ENCODE results near the gene CD101.
"Not testable (repeated sequence)": the region's sequence is repeated elsewhere in the genome, so short reads cannot be mapped to it uniquely, and the experiment has no call there.

CD101 gene

DNA sequence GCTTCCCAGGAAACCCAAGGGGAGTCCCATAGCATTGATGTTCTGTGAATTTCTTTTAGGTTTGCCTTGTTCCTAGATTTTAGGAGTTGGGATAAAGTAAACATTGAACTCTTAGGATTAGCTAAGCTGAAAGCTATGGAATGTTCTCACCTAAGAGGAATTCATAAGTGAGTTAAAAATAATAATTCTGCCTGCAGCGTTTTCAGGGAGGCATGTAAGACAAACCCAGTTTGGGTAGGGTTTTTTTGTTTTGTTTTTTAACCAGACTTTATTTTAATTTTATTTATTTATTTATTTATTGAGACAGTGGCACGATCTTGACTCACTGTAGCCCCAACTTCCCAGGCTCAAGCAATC, 28.9 kb upstream of the CD101 start:
- TF ChIP-seq ZNF274 (IDR thresholded peaks at IDR 0.05; ENCODE audit: low read depth, low read length): no peak
- TF ChIP-seq SUZ12 (IDR thresholded peaks at IDR 0.05; ENCODE audit: extremely low read depth, insufficient read depth, insufficient read length): no peak
- TF ChIP-seq YY1 (IDR thresholded peaks at IDR 0.05; ENCODE audit: insufficient read depth, insufficient read length): no peak
- Histone ChIP-seq H3K9me3 (ENCODE audit: insufficient read depth, low read length) (peaks cover 36% of the 10 kb centered on the region), H3K4me1 (ENCODE audit: insufficient read depth, insufficient read length) (no peaks in the 10 kb centered on the region), H3K27me3 (ENCODE audit: insufficient read depth, insufficient read length) (no peaks in the 10 kb centered on the region), H3K36me3 (ENCODE audit: insufficient read depth, insufficient read length, low read length) (peaks cover 25% of the 10 kb centered on the region), H3K4me3 (ENCODE audit: insufficient read length, low read depth) (no peak overlapping the region), H3K9ac (ENCODE audit: insufficient read length, low read depth) (no peak overlapping the region)
- DNase-seq (ENCODE audit: low read depth, low spot score): no peak

- H3K9ac ChIP-seq (ENCODE audit: insufficient read length, low read depth): not testable (repeated sequence)
Observed at GRCh38 chr1:116980309-116980708, 21.3 kb upstream of the CD101 start.

GRCh38 chr1:116981521-116982037, 20.0 kb upstream of the CD101 start:
- DNase-seq (ENCODE audit: low read depth, low spot score): no peak
- no peaks in the 10 kb centered on the region for H3K27me3 ChIP-seq (ENCODE audit: insufficient read depth, insufficient read length)
- TF ChIP-seq ZNF274 (IDR thresholded peaks at IDR 0.05; ENCODE audit: low read depth, low read length) (no peak), SUZ12 (IDR thresholded peaks at IDR 0.05; ENCODE audit: extremely low read depth, insufficient read depth, insufficient read length) (no peak), YY1 (IDR thresholded peaks at IDR 0.05; ENCODE audit: insufficient read depth, insufficient read length) (no peak)
- H3K4me3 ChIP-seq (ENCODE audit: insufficient read length, low read depth): no peak overlapping the region
- H3K9me3 ChIP-seq (ENCODE audit: insufficient read depth, low read length): no peaks in the 10 kb centered on the region
- no peaks in the 10 kb centered on the region for H3K4me1 ChIP-seq (ENCODE audit: insufficient read depth, insufficient read length)
- H3K36me3 ChIP-seq (ENCODE audit: insufficient read depth, insufficient read length, low read length): peaks cover 28% of the 10 kb centered on the region
- H3K9ac ChIP-seq (ENCODE audit: insufficient read length, low read depth): no peak overlapping the region

More at GRCh38 chr1:116980309-116980708, 21.3 kb upstream of the CD101 start:
- H3K36me3 ChIP-seq (ENCODE audit: insufficient read depth, insufficient read length, low read length): peaks cover 28% of the 10 kb centered on the region
- not testable (repeated sequence) for H3K27me3 ChIP-seq (ENCODE audit: insufficient read depth, insufficient read length); H3K4me3 ChIP-seq (ENCODE audit: insufficient read length, low read depth); DNase-seq (ENCODE audit: low read depth, low spot score); H3K9me3 ChIP-seq (ENCODE audit: insufficient read depth, low read length); H3K4me1 ChIP-seq (ENCODE audit: insufficient read depth, insufficient read length)

- H3K36me3 ChIP-seq (ENCODE audit: insufficient read depth, insufficient read length, low read length): peaks cover 35% of the 10 kb centered on the region
- no peak for DNase-seq (ENCODE audit: low read depth, low spot score)
Observed at GRCh38 chr1:116982319-116983004, 19.1 kb upstream of the CD101 start.

GRCh38 chr1:116983112-116983511, 18.4 kb upstream of the CD101 start:
- TF ChIP-seq YY1 (IDR thresholded peaks at IDR 0.05; ENCODE audit: insufficient read depth, insufficient read length): no peak
- no peak for TF ChIP-seq SUZ12 (IDR thresholded peaks at IDR 0.05; ENCODE audit: extremely low read depth, insufficient read depth, insufficient read length)
- no peak for TF ChIP-seq ZNF274 (IDR thresholded peaks at IDR 0.05; ENCODE audit: low read depth, low read length)
- Histone ChIP-seq H3K4me3 (ENCODE audit: insufficient read length, low read depth) (no peak overlapping the region), H3K9me3 (ENCODE audit: insufficient read depth, low read length) (no peaks in the 10 kb centered on the region), H3K9ac (ENCODE audit: insufficient read length, low read depth) (no peak overlapping the region), H3K27me3 (ENCODE audit: insufficient read depth, insufficient read length) (no peaks in the 10 kb centered on the region), H3K36me3 (ENCODE audit: insufficient read depth, insufficient read length, low read length) (peaks cover 35% of the 10 kb centered on the region), H3K4me1 (ENCODE audit: insufficient read depth, insufficient read length) (no peaks in the 10 kb centered on the region)
- DNase-seq (ENCODE audit: low read depth, low spot score): no peak

More at GRCh38 chr1:116982319-116983004, 19.1 kb upstream of the CD101 start:
- TF ChIP-seq ZNF274 (IDR thresholded peaks at IDR 0.05; ENCODE audit: low read depth, low read length): no peak
- TF ChIP-seq SUZ12 (IDR thresholded peaks at IDR 0.05; ENCODE audit: extremely low read depth, insufficient read depth, insufficient read length): no peak
- no peak for TF ChIP-seq YY1 (IDR thresholded peaks at IDR 0.05; ENCODE audit: insufficient read depth, insufficient read length)
- Histone ChIP-seq H3K4me3 (ENCODE audit: insufficient read length, low read depth) (no peak overlapping the region), H3K9ac (ENCODE audit: insufficient read length, low read depth) (no peak overlapping the region), H3K27me3 (ENCODE audit: insufficient read depth, insufficient read length) (no peaks in the 10 kb centered on the region), H3K9me3 (ENCODE audit: insufficient read depth, low read length) (no peaks in the 10 kb centered on the region), H3K4me1 (ENCODE audit: insufficient read depth, insufficient read length) (no peaks in the 10 kb centered on the region)

GRCh38 chr1:116983678-116984077, 17.9 kb upstream of the CD101 start:
- Histone ChIP-seq H3K9me3 (ENCODE audit: insufficient read depth, low read length) (no peaks in the 10 kb centered on the region), H3K36me3 (ENCODE audit: insufficient read depth, insufficient read length, low read length) (peaks cover 35% of the 10 kb centered on the region), H3K4me1 (ENCODE audit: insufficient read depth, insufficient read length) (no peaks in the 10 kb centered on the region), H3K9ac (ENCODE audit: insufficient read length, low read depth) (no peak overlapping the region), H3K27me3 (ENCODE audit: insufficient read depth, insufficient read length) (no peaks in the 10 kb centered on the region), H3K4me3 (ENCODE audit: insufficient read length, low read depth) (no peak overlapping the region)
- no peak for DNase-seq (ENCODE audit: low read depth, low spot score)
- TF ChIP-seq ZNF274 (IDR thresholded peaks at IDR 0.05; ENCODE audit: low read depth, low read length): no peak
- TF ChIP-seq SUZ12 (IDR thresholded peaks at IDR 0.05; ENCODE audit: extremely low read depth, insufficient read depth, insufficient read length): no peak
- no peak for TF ChIP-seq YY1 (IDR thresholded peaks at IDR 0.05; ENCODE audit: insufficient read depth, insufficient read length)

DNA sequence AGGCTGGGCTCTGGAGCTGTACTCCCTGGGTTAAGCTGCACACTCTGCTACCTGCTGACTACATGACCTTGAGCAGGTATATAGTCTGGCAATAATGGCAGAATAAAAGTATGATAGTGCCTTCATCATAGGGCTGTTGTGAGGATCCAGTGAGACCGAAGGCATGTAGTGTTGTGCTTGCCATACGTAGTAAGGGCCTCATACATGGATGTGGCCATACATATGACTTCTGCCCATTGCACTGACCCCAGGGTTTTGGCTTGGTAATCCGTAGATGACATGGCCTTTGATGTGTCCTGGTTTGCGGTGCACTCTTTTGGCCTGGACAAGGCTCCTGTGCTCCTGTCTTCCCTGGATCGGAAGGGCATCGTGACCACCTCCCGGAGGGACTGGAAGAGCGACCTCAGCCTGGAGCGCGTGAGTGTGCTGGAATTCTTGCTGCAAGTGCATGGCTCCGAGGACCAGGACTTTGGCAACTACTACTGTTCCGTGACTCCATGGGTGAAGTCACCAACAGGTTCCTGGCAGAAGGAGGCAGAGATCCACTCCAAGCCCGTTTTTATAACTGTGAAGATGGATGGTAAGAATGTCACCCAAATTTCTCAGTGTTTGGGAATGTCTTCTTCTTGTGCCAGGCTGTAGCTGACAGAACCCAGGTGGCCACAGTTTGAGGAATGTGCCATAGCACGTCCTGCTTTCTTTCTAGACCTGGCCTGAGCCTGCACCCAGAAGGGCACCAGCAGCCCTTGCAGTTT, 17.0 kb upstream of the CD101 start:
- Histone ChIP-seq H3K9me3 (ENCODE audit: insufficient read depth, low read length) (no peaks in the 10 kb centered on the region), H3K27me3 (ENCODE audit: insufficient read depth, insufficient read length) (no peaks in the 10 kb centered on the region), H3K4me3 (ENCODE audit: insufficient read length, low read depth) (no peak overlapping the region), H3K4me1 (ENCODE audit: insufficient read depth, insufficient read length) (no peaks in the 10 kb centered on the region), H3K9ac (ENCODE audit: insufficient read length, low read depth) (no peak overlapping the region), H3K36me3 (ENCODE audit: insufficient read depth, insufficient read length, low read length) (peaks cover 41% of the 10 kb centered on the region)
- no peak for TF ChIP-seq SUZ12 (IDR thresholded peaks at IDR 0.05; ENCODE audit: extremely low read depth, insufficient read depth, insufficient read length)
- no peak for TF ChIP-seq ZNF274 (IDR thresholded peaks at IDR 0.05; ENCODE audit: low read depth, low read length)
- TF ChIP-seq YY1 (IDR thresholded peaks at IDR 0.05; ENCODE audit: insufficient read depth, insufficient read length): no peak
- DNase-seq (ENCODE audit: low read depth, low spot score): no peak
